Gastrocnemius medialis (tissue), 4 donors: Measurements from ENCODE around the gene TLK2. TPM values are rescaled to one million over a fixed set of nuclear protein-coding genes. Genes with fewer than 3 reads are reported as not detected.

Experiments
- ATAC-seq, 2 donors: fragments of 150-250 bp; one replicate each; pipeline ENCODE4 v1.9.1; 2016
- DNase-seq, 2 donors: peaks; one replicate each; pipeline ENCODE4 v3.0.0-alpha.2; 2019
- H3K27ac ChIP-seq, 4 donors: fragments of 200-600 bp; sonication (generic); 1 replicate in 1 of 4; 2 replicates in 3 of 4; pipeline ENCODE4 v1.5.1; 2016 to 2018; ENCODE audit warnings: mild to moderate bottlenecking in 2 of 4, moderate library complexity in 1 of 4
- H3K27me3 ChIP-seq, 3 donors: fragments of 200-600 bp; sonication (generic) in 2 of 3; 1 replicate in 1 of 3; 2 replicates in 2 of 3; pipeline versions ENCODE4 v1.5.1 to v1.6.0; 2016 to 2019; ENCODE audit warnings: mild to moderate bottlenecking in 1 of 3, moderate library complexity in 1 of 3
- H3K36me3 ChIP-seq, 2 donors: fragments of 200-600 bp; sonication (generic) in 1 of 2; one replicate each; pipeline ENCODE4 v1.5.1; 2017 to 2018
- H3K4me1 ChIP-seq, 2 donors: fragments of 200-600 bp; sonication (generic) in 1 of 2; one replicate each; pipeline ENCODE4 v1.5.1; 2016 to 2017; ENCODE audit warnings: mild to moderate bottlenecking in 2 of 2
- H3K4me3 ChIP-seq, 4 donors: fragments of 200-600 bp; sonication (generic) in 3 of 4; 1 replicate in 1 of 4; 2 replicates in 3 of 4; pipeline ENCODE4 v1.5.1; 2016 to 2019; ENCODE audit warnings: mild to moderate bottlenecking in 2 of 4
- H3K9me3 ChIP-seq, 3 donors: fragments of 200-600 bp; sonication (generic) in 2 of 3; 1 replicate in 1 of 3; 2 replicates in 2 of 3; pipeline ENCODE4 v1.5.1; 2016 to 2019
- POLR2A ChIP-seq, 2 donors: fragments of 450-650 bp; IDR thresholded peaks; one replicate each; pipeline ENCODE4 v1.6.1; 2017; ENCODE audit warnings: antibody characterized with exemption in 2 of 2, mild to moderate bottlenecking in 2 of 2, moderate library complexity in 2 of 2
- in situ Hi-C, 4 donors: fragments of 200-750 bp; cut with MboI; loops; one replicate each; pipeline versions ENCODE4 v1.15.0 to v1.8.0; 2017; ENCODE audit warnings: low sequenced_read_pairs in 4 of 4
- intact Hi-C: fragments of 100-400 bp; cut with DNase I; formaldehyde crosslinking; loops from one replicate; pipeline ENCODE4 v1.15.1; 2023; ENCODE audit warnings: low total_unique reads
- total RNA-seq, 4 donors: library from RNA; depleted of rRNA; stranded (reverse); fragments of >200 nt; gene quantifications; one replicate each; pipeline versions ENCODE4 v1.1.0 to v1.2.3, GENCODE V29; 2016
- TF ChIP-seq, protein P1 (sequence below), 5 experiments: fragments of 450-650 bp in 3 of 5; fragments of 200-600 bp in 2 of 5; sonication (generic) in 2 of 5; IDR thresholded peaks in 4 of 5; conservative IDR thresholded peaks in 1 of 5; 1 replicate in 4 of 5; 2 replicates in 1 of 5; pipeline ENCODE4 v1.5.1; 2016 to 2019; ENCODE audit warnings: antibody characterized with exemption in 5 of 5, mild to moderate bottlenecking in 3 of 5, moderate library complexity in 3 of 5

TLK2 gene
- total RNA-seq, 4 donors from 2014 or later = 28.7 to 51.1 (median 47.3) TPM

DNA sequence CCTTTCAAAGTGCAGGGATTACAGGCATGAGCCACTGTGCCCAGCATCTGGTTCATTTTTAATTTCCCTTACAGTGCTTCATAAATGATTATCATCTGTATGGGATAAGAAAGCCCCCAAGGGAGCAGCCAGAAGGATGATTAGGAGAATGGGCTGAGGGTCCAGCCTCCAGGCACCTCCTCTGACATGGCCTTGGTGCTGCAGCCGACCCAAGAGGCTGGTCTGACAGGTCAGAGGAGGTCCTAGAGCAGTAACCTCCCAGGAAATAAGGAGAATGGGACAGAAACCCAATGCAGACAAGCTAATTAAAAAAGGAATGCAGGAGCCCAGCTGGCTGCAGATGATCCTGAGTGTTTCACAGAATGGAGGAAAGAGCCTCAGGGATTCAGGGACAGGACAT lies 177.8 kb downstream of the TLK2 start:
- Histone ChIP-seq H3K4me1 (peaks cover 14 to 25% of the 10 kb centered on the region in 2 donors), H3K36me3 (no peaks in the 10 kb centered on the region), H3K4me3 (no peak overlapping the region), H3K9me3 (no peaks in the 10 kb centered on the region), H3K27ac (no peak overlapping the region), H3K27me3 (peaks cover 4 to 11% (median 10%) of the 10 kb centered on the region in 3 donors)
- DNase-seq (no peak), ATAC-seq (no peak)
- in situ Hi-C loops (loop anchor here in 1 of 4 donors (25.0 kb wide), 1 partner anchor 156 kb away; the partner anchor contains the start of gene MARCHF10), intact Hi-C loops (no loop called here)
- TF ChIP-seq, protein P1, sequence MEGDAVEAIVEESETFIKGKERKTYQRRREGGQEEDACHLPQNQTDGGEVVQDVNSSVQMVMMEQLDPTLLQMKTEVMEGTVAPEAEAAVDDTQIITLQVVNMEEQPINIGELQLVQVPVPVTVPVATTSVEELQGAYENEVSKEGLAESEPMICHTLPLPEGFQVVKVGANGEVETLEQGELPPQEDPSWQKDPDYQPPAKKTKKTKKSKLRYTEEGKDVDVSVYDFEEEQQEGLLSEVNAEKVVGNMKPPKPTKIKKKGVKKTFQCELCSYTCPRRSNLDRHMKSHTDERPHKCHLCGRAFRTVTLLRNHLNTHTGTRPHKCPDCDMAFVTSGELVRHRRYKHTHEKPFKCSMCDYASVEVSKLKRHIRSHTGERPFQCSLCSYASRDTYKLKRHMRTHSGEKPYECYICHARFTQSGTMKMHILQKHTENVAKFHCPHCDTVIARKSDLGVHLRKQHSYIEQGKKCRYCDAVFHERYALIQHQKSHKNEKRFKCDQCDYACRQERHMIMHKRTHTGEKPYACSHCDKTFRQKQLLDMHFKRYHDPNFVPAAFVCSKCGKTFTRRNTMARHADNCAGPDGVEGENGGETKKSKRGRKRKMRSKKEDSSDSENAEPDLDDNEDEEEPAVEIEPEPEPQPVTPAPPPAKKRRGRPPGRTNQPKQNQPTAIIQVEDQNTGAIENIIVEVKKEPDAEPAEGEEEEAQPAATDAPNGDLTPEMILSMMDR (IDR thresholded peaks at IDR 0.05 in 4 of 5, conservative IDR thresholded peaks at IDR 0.05 in 1 of 5) = no peak

DNA sequence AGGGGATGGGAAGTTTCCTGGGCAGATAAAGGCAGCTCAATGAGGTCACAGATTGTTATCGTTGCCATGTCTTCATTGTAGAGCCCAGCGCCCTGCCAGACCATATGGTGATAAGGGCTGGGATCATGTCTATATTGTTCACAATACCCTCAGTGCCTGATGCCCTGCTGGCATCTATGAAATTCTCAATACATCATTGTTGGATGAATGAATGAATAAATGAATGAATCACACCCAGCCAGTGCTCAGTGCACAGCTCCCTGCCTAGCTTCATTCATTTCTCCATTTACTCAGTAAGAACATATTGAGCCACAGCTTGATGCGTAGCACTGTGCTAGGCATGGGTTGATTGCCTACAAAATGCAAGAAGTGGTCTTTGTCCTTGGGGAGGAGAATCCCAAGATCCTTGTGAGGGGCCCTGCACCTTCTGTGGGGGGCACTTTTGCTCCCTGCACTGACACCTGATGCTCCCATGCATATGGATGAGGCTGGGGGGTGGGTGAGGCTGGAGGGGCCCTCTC lies 178.6 kb downstream of the TLK2 start:
- Histone ChIP-seq H3K9me3 (no peaks in the 10 kb centered on the region), H3K27me3 (peaks cover 3 to 11% (median 10%) of the 10 kb centered on the region in 3 donors), H3K27ac (no peak overlapping the region), H3K4me1 (peaks cover 11 to 23% of the 10 kb centered on the region in 2 donors), H3K4me3 (no peak overlapping the region), H3K36me3 (no peaks in the 10 kb centered on the region)
- TF ChIP-seq, protein P1 (IDR thresholded peaks at IDR 0.05 in 4 of 5, conservative IDR thresholded peaks at IDR 0.05 in 1 of 5) = no peak
- no peak for TF ChIP-seq POLR2A (IDR thresholded peaks at IDR 0.05)
- intact Hi-C loops (no loop called here), in situ Hi-C loops (loop anchor here in 1 of 4 donors (25.0 kb wide), 1 partner anchor 155 kb away; the partner anchor contains the start of gene MARCHF10)
- DNase-seq (no peak), ATAC-seq (no peak)

DNA sequence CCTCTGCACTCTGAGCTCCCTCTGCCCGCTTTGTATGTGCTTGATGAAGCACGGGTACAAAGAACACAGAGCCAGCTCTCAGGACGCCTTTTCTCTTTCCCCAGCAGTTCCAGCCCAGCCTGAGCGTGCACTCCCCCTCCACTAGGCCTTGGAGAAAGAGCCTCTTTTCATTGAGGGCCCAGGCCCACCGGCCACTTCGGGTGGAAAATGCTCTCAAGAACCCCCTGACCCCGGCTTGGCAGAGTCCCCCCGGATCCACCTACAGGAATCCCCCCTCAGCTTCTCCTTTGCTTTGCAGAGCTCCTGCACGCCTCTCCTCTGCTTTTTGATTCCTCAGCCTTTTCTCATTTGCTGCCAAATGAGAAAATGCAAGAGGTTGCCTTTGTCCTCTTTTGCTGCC lies 179.1 kb downstream of the TLK2 start:
- no peaks in the 10 kb centered on the region for H3K36me3 ChIP-seq
- no peak overlapping the region for H3K4me3 ChIP-seq
- H3K27ac ChIP-seq = no peak overlapping the region
- H3K9me3 ChIP-seq = no peaks in the 10 kb centered on the region
- H3K27me3 ChIP-seq = peaks cover 0 to 6% (median 6%) of the 10 kb centered on the region in 3 donors
- no peak for ATAC-seq
- in situ Hi-C loops = loop anchor here in 1 of 4 donors (25.0 kb wide), 1 partner anchor 155 kb away; the partner anchor contains the start of gene MARCHF10
- no peak for TF ChIP-seq POLR2A (IDR thresholded peaks at IDR 0.05)
- TF ChIP-seq, protein P1 (IDR thresholded peaks at IDR 0.05 in 4 of 5, conservative IDR thresholded peaks at IDR 0.05 in 1 of 5) = no peak
- no peak for DNase-seq
- intact Hi-C loops = no loop called here
- peaks cover 8 to 18% of the 10 kb centered on the region in 2 donors for H3K4me1 ChIP-seq

DNA sequence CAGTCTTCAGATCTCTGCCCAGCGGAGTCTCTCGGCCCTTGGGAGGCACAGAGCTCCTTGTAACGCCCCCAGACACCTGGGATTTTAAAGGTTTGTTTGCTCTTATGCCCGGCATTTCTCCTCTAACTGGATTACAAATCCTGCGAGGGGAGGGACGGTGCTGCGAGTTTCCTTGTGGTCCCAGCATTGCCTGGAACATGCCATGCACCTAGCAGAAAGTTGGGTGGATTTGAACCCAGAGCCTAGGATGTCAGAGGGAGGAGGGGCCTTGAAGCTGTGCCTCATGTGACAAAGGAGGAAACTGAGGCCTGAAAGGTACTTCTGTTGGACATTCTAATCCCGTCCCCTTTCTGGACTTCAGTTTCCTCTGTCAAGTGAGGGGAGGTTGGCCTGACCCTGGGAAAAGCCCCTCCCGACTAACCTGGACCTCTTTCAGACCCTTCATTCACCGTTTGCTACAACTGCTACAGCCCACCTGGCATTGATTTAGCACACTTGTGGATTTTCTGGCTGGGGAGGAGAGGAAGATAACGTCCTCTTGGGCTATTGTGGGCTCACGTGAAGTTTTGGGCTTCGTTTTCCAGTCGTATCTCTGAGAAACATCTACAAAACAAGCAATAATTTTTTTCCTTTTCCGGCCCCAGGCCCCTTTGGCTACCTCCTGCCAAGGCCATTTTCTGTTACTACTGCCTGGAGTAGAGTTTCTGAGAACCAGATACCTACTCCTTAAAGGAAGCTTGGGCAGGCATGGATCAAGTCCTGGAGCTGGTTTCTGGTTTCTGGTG lies 179.7 kb downstream of the TLK2 start:
- intact Hi-C loops (no loop called here), in situ Hi-C loops (loop anchor here in 1 of 4 donors (25.0 kb wide), 1 partner anchor 154 kb away; the partner anchor contains the start of gene MARCHF10)
- H3K4me1 ChIP-seq = peaks cover 8 to 12% of the 10 kb centered on the region in 2 donors
- H3K9me3 ChIP-seq = no peaks in the 10 kb centered on the region
- H3K27ac ChIP-seq = no peak overlapping the region
- TF ChIP-seq, protein P1 (IDR thresholded peaks at IDR 0.05 in 4 of 5, conservative IDR thresholded peaks at IDR 0.05 in 1 of 5) = no peak
- TF ChIP-seq POLR2A (IDR thresholded peaks at IDR 0.05) = no peak
- no peaks in the 10 kb centered on the region for H3K36me3 ChIP-seq
- ATAC-seq = no peak
- peaks cover 0 to under 1% (median 0%) of the 10 kb centered on the region in 3 donors for H3K27me3 ChIP-seq
- no peak overlapping the region for H3K4me3 ChIP-seq
- no peak for DNase-seq
